ENCODE results near the gene NRIP2. TPM values are rescaled to one million over a fixed set of nuclear protein-coding genes. Genes with fewer than 3 reads are reported as not detected.

NRIP2 gene
- total RNA-seq, 2 donors from 2014 or later = 0.18 to 8.7 TPM

DNA sequence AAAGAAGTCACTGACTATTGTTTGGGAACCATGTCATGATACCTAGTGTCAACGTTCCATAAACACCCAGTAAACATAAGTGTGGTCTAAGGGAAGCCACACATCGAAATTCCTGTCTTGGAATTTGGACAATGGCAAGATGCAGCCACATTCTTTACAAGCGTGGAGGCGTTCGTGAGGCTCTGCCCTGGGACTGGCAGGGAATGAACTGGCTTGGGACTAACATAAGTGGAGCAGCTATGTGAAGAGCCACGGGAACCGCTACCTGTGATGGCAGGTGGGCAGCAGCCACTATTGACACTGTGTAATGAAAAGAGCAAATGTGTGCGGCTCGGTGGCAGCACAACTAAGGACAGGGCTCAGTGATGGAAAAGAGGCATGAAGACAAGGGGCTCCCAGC, 10.0 kb upstream of the NRIP2 start:
- Histone ChIP-seq H3K9me3 (no peaks in the 10 kb centered on the region), H3K27ac (no peak overlapping the region), H3K27me3 (replicated peaks; ENCODE audit: insufficient read depth) (no peaks in the 10 kb centered on the region), H3K4me3 (no peak overlapping the region), H3K36me3 (no peaks in the 10 kb centered on the region), H3K4me1 (replicated peaks) (no peaks in the 10 kb centered on the region)
- no peak for TF ChIP-seq POLR2AphosphoS5 (IDR thresholded peaks at IDR 0.05)
- TF ChIP-seq POLR2A (IDR thresholded peaks at IDR 0.05) = no peak
- TF ChIP-seq CTCF (IDR thresholded peaks at IDR 0.05) = no peak
- 71% methylated on average over 9 of the region's 9 CpGs for WGBS
- DNase-seq (ENCODE audit: low spot score) = no peak
- intact Hi-C loops (cut with DNase I) = no loop called here

DNA sequence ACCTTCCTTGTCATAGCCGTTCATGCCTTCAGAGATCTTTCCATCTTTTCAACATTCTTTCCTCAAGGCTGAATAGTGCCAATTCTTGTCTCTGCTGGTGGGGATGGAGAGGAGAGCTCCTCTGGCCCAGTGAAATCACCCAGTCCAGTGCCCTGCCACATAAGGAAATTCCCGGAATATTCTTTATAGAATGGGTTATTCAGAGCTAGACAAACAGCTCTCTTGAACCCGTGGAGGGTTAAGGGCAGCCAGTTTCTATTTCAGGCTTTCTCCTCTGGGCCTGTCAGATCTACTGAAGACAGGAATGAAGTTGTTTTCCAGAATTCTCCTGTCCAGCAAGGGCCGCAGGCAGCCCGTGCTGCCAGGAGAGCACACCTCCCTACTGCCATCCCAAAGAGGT, 8.1 kb upstream of the NRIP2 start:
- WGBS = 84% methylated on average over 5 of the region's 5 CpGs
- no peaks in the 10 kb centered on the region for H3K27me3 ChIP-seq (replicated peaks; ENCODE audit: insufficient read depth)
- H3K9me3 ChIP-seq = no peaks in the 10 kb centered on the region
- H3K36me3 ChIP-seq = no peaks in the 10 kb centered on the region
- TF ChIP-seq POLR2A (IDR thresholded peaks at IDR 0.05) (no peak), CTCF (IDR thresholded peaks at IDR 0.05) (no peak), POLR2AphosphoS5 (IDR thresholded peaks at IDR 0.05) (no peak)
- no peaks in the 10 kb centered on the region for H3K4me1 ChIP-seq (replicated peaks)
- DNase-seq (ENCODE audit: low spot score) = no peak
- intact Hi-C loops (cut with DNase I) = no loop called here
- H3K4me3 ChIP-seq = no peak overlapping the region
- H3K27ac ChIP-seq = no peak overlapping the region

DNA sequence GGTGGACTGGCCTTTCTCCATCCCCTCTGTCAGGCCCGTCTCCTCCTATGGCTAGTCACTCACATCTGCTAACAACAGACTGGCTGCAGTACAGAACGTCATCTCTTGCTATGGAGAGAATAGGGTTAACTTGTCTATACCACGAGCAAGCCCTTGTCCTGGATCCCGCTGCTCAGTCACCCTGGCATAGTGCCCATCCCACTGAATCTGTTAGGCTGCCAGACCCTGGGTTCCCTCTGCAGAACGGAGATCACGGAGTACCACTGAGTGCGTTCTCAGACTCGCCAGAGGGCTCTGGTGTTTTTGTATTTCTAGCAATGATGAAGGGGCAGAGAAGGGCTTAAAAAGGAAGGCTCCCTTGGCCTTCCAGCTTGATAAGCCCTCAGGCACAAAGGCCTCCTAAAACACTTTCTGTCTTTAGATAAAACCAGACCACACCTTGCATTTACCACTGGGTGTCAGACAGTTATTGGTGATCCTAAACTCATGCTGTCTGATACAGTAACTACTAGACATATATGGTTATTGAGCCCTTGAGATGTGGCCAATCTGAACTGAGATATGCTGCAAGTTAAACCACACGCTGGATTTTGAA, 6.3 kb upstream of the NRIP2 start:
- no peaks in the 10 kb centered on the region for H3K9me3 ChIP-seq
- H3K27me3 ChIP-seq (replicated peaks; ENCODE audit: insufficient read depth) = no peaks in the 10 kb centered on the region
- no peak overlapping the region for H3K4me3 ChIP-seq
- H3K36me3 ChIP-seq = no peaks in the 10 kb centered on the region
- intact Hi-C loops (cut with DNase I) = no loop called here
- H3K27ac ChIP-seq = no peak overlapping the region
- H3K4me1 ChIP-seq (replicated peaks) = no peaks in the 10 kb centered on the region
- TF ChIP-seq POLR2AphosphoS5 (IDR thresholded peaks at IDR 0.05) (no peak), CTCF (IDR thresholded peaks at IDR 0.05) (no peak), POLR2A (IDR thresholded peaks at IDR 0.05) (no peak)
- WGBS = 52% methylated on average over 9 of the region's 9 CpGs
- no peak for DNase-seq (ENCODE audit: low spot score)

DNA sequence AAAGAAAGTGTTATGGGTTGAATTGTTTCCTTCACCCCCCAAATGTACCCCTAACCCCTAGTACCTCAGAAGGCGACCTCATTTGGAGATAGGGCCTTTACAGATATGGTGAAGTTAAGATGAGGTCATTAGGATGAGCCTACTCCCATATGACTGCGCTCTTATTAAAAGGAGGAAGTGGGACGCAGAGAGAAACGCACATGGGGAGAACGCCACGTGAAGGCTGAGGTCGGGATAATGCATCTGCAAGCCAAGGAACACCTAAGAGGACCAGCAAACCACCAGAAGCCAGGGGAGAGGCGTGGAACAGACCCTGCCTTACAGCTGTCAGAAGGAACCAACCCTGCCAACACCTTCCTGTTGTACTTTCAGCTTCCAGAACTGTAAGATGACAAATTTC, 1.7 kb upstream of the NRIP2 start:
- Histone ChIP-seq H3K4me1 (replicated peaks) (peaks cover 6% of the 10 kb centered on the region), H3K36me3 (no peaks in the 10 kb centered on the region), H3K27ac (no peak overlapping the region), H3K4me3 (no peak overlapping the region), H3K9me3 (no peaks in the 10 kb centered on the region), H3K27me3 (replicated peaks; ENCODE audit: insufficient read depth) (no peaks in the 10 kb centered on the region)
- no peak for TF ChIP-seq POLR2AphosphoS5 (IDR thresholded peaks at IDR 0.05)
- TF ChIP-seq CTCF (IDR thresholded peaks at IDR 0.05) = no peak
- no peak for TF ChIP-seq POLR2A (IDR thresholded peaks at IDR 0.05)
- WGBS = 84% methylated on average over 8 of the region's 8 CpGs
- DNase-seq (ENCODE audit: low spot score) = no peak
- intact Hi-C loops (cut with DNase I) = no loop called here

GRCh38 chr12:2835691-2836403, 1.0 kb upstream of the NRIP2 start:
- no peaks in the 10 kb centered on the region for H3K27me3 ChIP-seq (replicated peaks; ENCODE audit: insufficient read depth)
- no peak for DNase-seq (ENCODE audit: low spot score)
- TF ChIP-seq POLR2AphosphoS5 (IDR thresholded peaks at IDR 0.05) = no peak
- intact Hi-C loops (cut with DNase I) = no loop called here
- no peak overlapping the region for H3K27ac ChIP-seq
- H3K4me3 ChIP-seq = no peak overlapping the region
- H3K36me3 ChIP-seq = no peaks in the 10 kb centered on the region
- WGBS = 61% methylated on average over 4 of the region's 4 CpGs
- peaks cover 6% of the 10 kb centered on the region for H3K4me1 ChIP-seq (replicated peaks)
- H3K9me3 ChIP-seq = no peaks in the 10 kb centered on the region
